NCI-H1417 treated with DMSO at 0.1 percent for 48 hours (cell line): ENCODE data around the gene TSEN2.
"Not testable (repeated sequence)": the region's sequence is repeated elsewhere in the genome, so short reads cannot be mapped to it uniquely, and the experiment has no call there.

Experiments
- DNase-seq: peaks from one replicate; lab custom pipeline; 2025; lab: John Stamatoyannopoulos, UW

Gene TSEN2

GRCh38 chr3:12452361-12453330 lies 31.6 kb upstream of the TSEN2 start:
- no peak for DNase-seq

- DNase-seq = no peak
Measured at GRCh38 chr3:12454076-12454815, 30.0 kb upstream of the TSEN2 start.

GRCh38 chr3:12454816-12455121 lies 29.5 kb upstream of the TSEN2 start:
- DNase-seq = no peak

- no peak for DNase-seq
Measured at GRCh38 chr3:12455740-12456139, 28.5 kb upstream of the TSEN2 start.

- DNase-seq = no peak
Measured at GRCh38 chr3:12456441-12456840, 27.8 kb upstream of the TSEN2 start.

GRCh38 chr3:12457380-12457779 lies 26.9 kb upstream of the TSEN2 start:
- not testable (repeated sequence) for DNase-seq

- DNase-seq = no peak
Measured at GRCh38 chr3:12458901-12459300, 25.4 kb upstream of the TSEN2 start.

- no peak for DNase-seq
Measured at GRCh38 chr3:12460127-12460526, 24.2 kb upstream of the TSEN2 start.

- no peak for DNase-seq
Measured at GRCh38 chr3:12461097-12461649, 23.1 kb upstream of the TSEN2 start.

GRCh38 chr3:12462159-12462947 lies 21.9 kb upstream of the TSEN2 start:
- DNase-seq = no peak

GRCh38 chr3:12463686-12464085 lies 20.6 kb upstream of the TSEN2 start:
- no peak for DNase-seq

GRCh38 chr3:12464181-12464580 lies 20.1 kb upstream of the TSEN2 start:
- no peak for DNase-seq

GRCh38 chr3:12465151-12465835 lies 19.0 kb upstream of the TSEN2 start:
- DNase-seq = no peak

- DNase-seq = no peak
Measured at GRCh38 chr3:12465836-12466225, 18.4 kb upstream of the TSEN2 start.

- no peak for DNase-seq
Measured at GRCh38 chr3:12467746-12468145, 16.5 kb upstream of the TSEN2 start.

- no peak for DNase-seq
Measured at GRCh38 chr3:12468276-12468675, 16.0 kb upstream of the TSEN2 start.

GRCh38 chr3:12468757-12469156 lies 15.5 kb upstream of the TSEN2 start:
- DNase-seq = no peak

GRCh38 chr3:12469222-12469621 lies 15.1 kb upstream of the TSEN2 start:
- not testable (repeated sequence) for DNase-seq

- no peak for DNase-seq
Measured at GRCh38 chr3:12470111-12470510, 14.2 kb upstream of the TSEN2 start.

GRCh38 chr3:12470680-12471079 lies 13.6 kb upstream of the TSEN2 start:
- DNase-seq = no peak

- DNase-seq = no peak
Measured at GRCh38 chr3:12471241-12471640, 13.0 kb upstream of the TSEN2 start.
